Thymus (tissue), 14 donors: ENCODE results near the gene ACAP1. TPM values are rescaled to one million over a fixed set of nuclear protein-coding genes. Genes with fewer than 3 reads are reported as not detected.
A peak's percentile ranks its signal among the peaks of the same experiment; 100 is the strongest.

Experiments used
- DNase-seq, 9 donors: peaks; one replicate each; pipeline ENCODE4 v3.0.0-alpha.2; 2013; ENCODE audit warnings: low spot score in 9 of 9, low read depth in 6 of 9, missing footprints in 1 of 9
- H3K27ac ChIP-seq, 2 donors: one replicate each; pipeline ENCODE4 v1.5.1; 2013; ENCODE audit warnings: control low read depth in 1 of 2, low read depth in 1 of 2, low read length in 1 of 2, mild to moderate bottlenecking in 1 of 2, moderate library complexity in 1 of 2
- H3K27me3 ChIP-seq, 2 donors: one replicate each; pipeline ENCODE4 v1.5.1; 2013; ENCODE audit warnings: low read length in 1 of 2; ENCODE audit not compliant: control insufficient read depth in 2 of 2, insufficient read depth in 1 of 2
- H3K36me3 ChIP-seq, 2 donors: one replicate each; pipeline ENCODE4 v1.5.1; 2013; ENCODE audit warnings: low read length in 1 of 2, mild to moderate bottlenecking in 1 of 2, moderate library complexity in 1 of 2; ENCODE audit not compliant: control insufficient read depth in 2 of 2, insufficient read depth in 2 of 2
- H3K4me1 ChIP-seq, 2 donors: one replicate each; pipeline ENCODE4 v1.5.1; 2013; ENCODE audit warnings: low read length in 2 of 2; ENCODE audit not compliant: control insufficient read depth in 2 of 2, insufficient read depth in 2 of 2
- H3K4me3 ChIP-seq, 2 donors: one replicate each; pipeline ENCODE4 v1.5.1; 2013; ENCODE audit warnings: low read length in 2 of 2, control low read depth in 1 of 2, mild to moderate bottlenecking in 1 of 2
- H3K9me3 ChIP-seq, 2 donors: one replicate each; pipeline ENCODE4 v1.5.1; 2013; ENCODE audit warnings: low read length in 1 of 2, mild to moderate bottlenecking in 1 of 2; ENCODE audit not compliant: control insufficient read depth in 2 of 2, insufficient read depth in 1 of 2
- WGBS: extraction: QIAGEN DNeasy Blood & Tissue Kit; methylation state at CpG from one replicate; pipeline ENCODE4 v1.1.7; 2013; 5-methylcytosine and 5-hydroxymethylcytosine counted together
- long read RNA-seq, 10 donors: transcript quantifications; one replicate each; lab custom pipeline, GENCODE V29; 2026
- polyA plus RNA-seq: library from polyadenylated mRNA; stranded (reverse); fragments of 200-250 nt; gene quantifications from one replicate; pipeline ENCODE4 v1.2.3, GENCODE V29; 2013
- total RNA-seq: library from RNA; stranded (reverse); fragments of 120-200 nt; gene quantifications from one replicate; pipeline ENCODE4 v1.2.4, GENCODE V29; 2013
- donor health status: healthy.

The ACAP1 gene, protein sequence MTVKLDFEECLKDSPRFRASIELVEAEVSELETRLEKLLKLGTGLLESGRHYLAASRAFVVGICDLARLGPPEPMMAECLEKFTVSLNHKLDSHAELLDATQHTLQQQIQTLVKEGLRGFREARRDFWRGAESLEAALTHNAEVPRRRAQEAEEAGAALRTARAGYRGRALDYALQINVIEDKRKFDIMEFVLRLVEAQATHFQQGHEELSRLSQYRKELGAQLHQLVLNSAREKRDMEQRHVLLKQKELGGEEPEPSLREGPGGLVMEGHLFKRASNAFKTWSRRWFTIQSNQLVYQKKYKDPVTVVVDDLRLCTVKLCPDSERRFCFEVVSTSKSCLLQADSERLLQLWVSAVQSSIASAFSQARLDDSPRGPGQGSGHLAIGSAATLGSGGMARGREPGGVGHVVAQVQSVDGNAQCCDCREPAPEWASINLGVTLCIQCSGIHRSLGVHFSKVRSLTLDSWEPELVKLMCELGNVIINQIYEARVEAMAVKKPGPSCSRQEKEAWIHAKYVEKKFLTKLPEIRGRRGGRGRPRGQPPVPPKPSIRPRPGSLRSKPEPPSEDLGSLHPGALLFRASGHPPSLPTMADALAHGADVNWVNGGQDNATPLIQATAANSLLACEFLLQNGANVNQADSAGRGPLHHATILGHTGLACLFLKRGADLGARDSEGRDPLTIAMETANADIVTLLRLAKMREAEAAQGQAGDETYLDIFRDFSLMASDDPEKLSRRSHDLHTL
- total RNA-seq (167 TPM), polyA plus RNA-seq (364 TPM)
- long read RNA-seq, donor 1, full-length matches to known transcripts = 3 of 3 reads
- long read RNA-seq, donor 1, partial matches to known transcripts = 0 of 3 reads
- long read RNA-seq, donor 1, other reads (novel, unspliced or antisense) = 0 of 3 reads
- long read RNA-seq, donor 2 = 0 reads
- long read RNA-seq, donor 3, full-length matches to known transcripts = 51 of 134 reads
- long read RNA-seq, donor 3, partial matches to known transcripts = 83 of 134 reads
- long read RNA-seq, donor 3, other reads (novel, unspliced or antisense) = 0 of 134 reads
- long read RNA-seq, donor 4, full-length matches to known transcripts = 24 of 56 reads
- long read RNA-seq, donor 4, partial matches to known transcripts = 32 of 56 reads
- long read RNA-seq, donor 4, other reads (novel, unspliced or antisense) = 0 of 56 reads
- long read RNA-seq, donor 5, full-length matches to known transcripts = 41 of 70 reads
- long read RNA-seq, donor 5, partial matches to known transcripts = 29 of 70 reads
- long read RNA-seq, donor 5, other reads (novel, unspliced or antisense) = 0 of 70 reads
- long read RNA-seq, donor 6, full-length matches to known transcripts = 32 of 60 reads
- long read RNA-seq, donor 6, partial matches to known transcripts = 28 of 60 reads
- long read RNA-seq, donor 6, other reads (novel, unspliced or antisense) = 0 of 60 reads
- long read RNA-seq, donor 7, full-length matches to known transcripts = 13 of 18 reads
- long read RNA-seq, donor 7, partial matches to known transcripts = 5 of 18 reads
- long read RNA-seq, donor 7, other reads (novel, unspliced or antisense) = 0 of 18 reads
- long read RNA-seq, donor 8, full-length matches to known transcripts = 19 of 24 reads
- long read RNA-seq, donor 8, partial matches to known transcripts = 5 of 24 reads
- long read RNA-seq, donor 8, other reads (novel, unspliced or antisense) = 0 of 24 reads
- long read RNA-seq, donor 9, full-length matches to known transcripts = 28 of 41 reads
- long read RNA-seq, donor 9, partial matches to known transcripts = 13 of 41 reads
- long read RNA-seq, donor 9, other reads (novel, unspliced or antisense) = 0 of 41 reads
- long read RNA-seq, donor 10, full-length matches to known transcripts = 13 of 30 reads
- long read RNA-seq, donor 10, partial matches to known transcripts = 17 of 30 reads
- long read RNA-seq, donor 10, other reads (novel, unspliced or antisense) = 0 of 30 reads

DNA sequence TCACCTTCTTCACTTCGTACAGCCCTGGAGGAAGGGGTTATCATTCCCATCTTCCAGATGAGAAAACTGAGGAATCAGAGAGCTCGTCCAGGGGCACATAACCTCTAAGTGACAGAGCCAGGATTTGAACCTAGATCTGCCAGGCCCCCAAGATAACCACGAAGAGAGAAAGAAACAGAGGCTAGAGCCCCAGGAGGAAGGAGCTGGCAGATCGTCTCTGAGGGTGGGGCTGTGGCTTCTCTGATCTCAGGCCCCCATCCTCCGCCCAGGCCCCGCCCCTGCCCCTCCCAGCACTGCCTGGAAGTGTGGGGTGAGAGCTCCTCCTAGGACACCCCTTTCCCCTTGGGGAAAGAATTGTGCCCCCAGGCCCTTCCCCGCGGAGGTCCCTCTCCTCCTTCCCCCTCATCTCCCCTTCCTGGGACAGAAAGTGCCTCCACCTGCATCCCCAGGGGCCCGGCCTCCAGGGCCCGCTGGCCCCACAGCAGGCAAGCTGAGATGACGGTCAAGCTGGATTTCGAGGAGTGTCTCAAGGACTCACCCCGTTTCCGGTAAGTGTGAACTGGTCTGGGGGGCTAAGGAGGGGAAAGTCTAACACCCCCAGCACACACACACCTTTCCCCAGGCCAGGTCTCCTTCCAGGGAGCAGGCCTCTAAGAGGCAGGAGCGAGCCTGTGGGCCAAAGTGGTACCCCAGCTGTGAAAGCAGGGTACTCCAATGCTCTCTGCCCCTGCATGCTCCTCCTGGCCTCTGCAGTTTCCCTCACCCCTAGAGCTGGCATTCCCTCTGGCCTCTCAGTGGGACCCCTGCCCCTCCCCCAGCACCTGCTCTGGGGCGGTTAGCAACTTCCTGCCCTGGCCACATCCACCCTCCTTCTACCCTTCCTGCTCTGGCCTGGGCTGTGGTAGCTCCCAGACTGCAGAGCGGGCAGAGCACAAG is at the start of gene ACAP1:
ACAP1 (plus strand) TSS at position 290 of the 936 bp plus-strand sequence; CDS start at position 496, 206 bp downstream.
- Histone ChIP-seq H3K27ac (peak within 1 kb of the TSS; percentile 93 to 94), H3K36me3 (peaks cover 26 to 29% of the 10 kb centered on the region in 2 donors), H3K4me3 (peak within 1 kb of the TSS; percentile 78 to 98), H3K9me3 (peaks cover 0 to 1% of the 10 kb centered on the region in 2 donors), H3K27me3 (no peaks in the 10 kb centered on the region), H3K4me1 (peaks cover 22 to 62% of the 10 kb centered on the region in 2 donors)
- peak in 6 of 9 donors; percentile 64 to 93 (median 86) for DNase-seq
- 5% methylated on average over 17 of the region's 17 CpGs for WGBS

DNA sequence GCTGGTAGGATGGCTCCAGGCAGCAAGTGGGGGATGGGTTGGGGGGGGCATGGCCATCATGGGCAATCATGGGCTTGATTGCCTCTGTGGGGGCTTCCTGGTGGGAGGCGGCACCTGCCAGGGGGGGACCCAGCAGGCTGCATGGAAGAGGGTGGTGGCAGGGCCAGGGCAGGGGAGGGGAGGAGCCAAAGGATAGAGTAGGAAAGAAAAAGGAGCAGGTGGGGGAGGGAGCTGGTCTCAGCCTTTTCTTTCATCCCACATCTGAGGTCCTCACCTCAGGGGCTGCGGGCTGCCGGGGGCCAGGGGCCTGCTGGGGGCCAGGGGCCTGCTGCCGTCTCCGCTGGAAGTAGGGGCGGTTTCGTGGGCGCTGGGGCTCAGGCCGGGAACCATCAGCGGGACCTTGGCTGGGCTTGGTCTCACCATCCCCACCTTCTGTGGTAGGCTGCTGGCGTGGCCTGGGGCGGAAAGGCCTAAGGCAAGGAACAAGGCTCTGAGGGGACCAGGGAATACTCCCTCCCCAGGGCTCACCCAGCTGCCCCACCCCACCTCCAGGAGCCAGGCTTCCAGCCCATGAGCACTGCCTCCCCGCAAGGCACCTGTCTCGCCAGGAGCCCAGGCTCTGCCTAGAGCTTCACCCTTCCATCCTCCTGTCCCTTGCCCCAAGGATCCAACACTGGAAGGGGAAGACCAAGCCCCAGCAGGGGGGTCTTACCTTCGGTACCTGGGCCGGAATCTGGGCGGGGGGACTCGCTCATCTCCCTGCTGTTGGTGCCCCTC is 46.9 kb upstream of the ACAP1 start:
- H3K27me3 ChIP-seq = peaks cover 27 to 89% of the 10 kb centered on the region in 2 donors

DNA sequence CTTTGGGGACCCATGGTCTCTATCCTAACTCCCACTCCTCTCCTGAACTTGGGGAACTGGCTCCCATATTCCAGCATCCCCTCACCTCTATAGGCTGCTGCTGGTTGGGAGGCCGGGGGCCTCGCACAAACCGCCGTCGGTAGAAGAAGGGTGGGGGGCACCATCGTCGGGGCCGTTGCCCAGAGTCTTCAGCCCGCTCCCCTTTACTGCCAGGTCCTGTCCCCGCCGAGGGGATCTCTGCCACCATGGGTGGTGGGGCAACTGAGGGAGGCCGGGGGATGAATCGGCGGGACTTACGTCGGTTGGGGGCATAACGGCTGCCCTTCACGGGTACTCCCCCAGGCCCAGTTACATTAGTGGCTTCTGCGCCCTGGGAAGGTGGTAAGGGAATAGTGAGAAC is 46.2 kb upstream of the ACAP1 start:
- no peak overlapping the region for H3K27ac ChIP-seq
- no peaks in the 10 kb centered on the region for H3K36me3 ChIP-seq
- H3K4me3 ChIP-seq = no peak overlapping the region
- DNase-seq = no peak
- H3K27me3 ChIP-seq = peaks cover 27 to 88% of the 10 kb centered on the region in 2 donors
- WGBS = 96% methylated on average over 19 of the region's 19 CpGs
- no peaks in the 10 kb centered on the region for H3K9me3 ChIP-seq
- H3K4me1 ChIP-seq = peaks cover 14 to 23% of the 10 kb centered on the region in 2 donors

More for the DNA sequence above, 46.9 kb upstream of the ACAP1 start:
- Histone ChIP-seq H3K27ac (no peak overlapping the region), H3K36me3 (no peaks in the 10 kb centered on the region), H3K9me3 (no peaks in the 10 kb centered on the region), H3K4me1 (peaks cover 8 to 17% of the 10 kb centered on the region in 2 donors), H3K4me3 (no peak overlapping the region)
- 92% methylated on average over 18 of the region's 18 CpGs for WGBS
- no peak for DNase-seq

DNA sequence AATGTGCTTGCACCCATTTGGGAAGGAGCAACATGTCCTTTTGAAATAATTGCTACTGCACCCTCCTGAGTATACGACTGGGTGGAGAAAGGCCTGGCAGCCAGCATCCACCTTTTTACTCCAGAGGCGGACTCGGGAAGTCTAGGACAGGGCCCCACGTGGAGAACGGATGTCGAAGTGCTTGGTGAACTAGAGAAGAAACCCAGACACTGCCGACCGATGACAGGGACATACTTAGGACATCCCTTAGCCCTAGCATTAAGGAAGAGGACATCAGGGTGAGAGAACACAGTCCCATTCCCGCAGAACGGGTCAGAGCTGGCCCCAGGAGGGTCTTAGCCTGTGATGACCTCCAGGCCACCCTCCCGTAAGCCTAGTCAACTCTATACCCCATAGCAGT is 45.6 kb upstream of the ACAP1 start:
- DNase-seq = no peak
- Histone ChIP-seq H3K27ac (no peak overlapping the region), H3K4me1 (peaks cover 16 to 27% of the 10 kb centered on the region in 2 donors), H3K27me3 (peaks cover 28 to 88% of the 10 kb centered on the region in 2 donors), H3K36me3 (no peaks in the 10 kb centered on the region), H3K4me3 (no peak overlapping the region), H3K9me3 (no peaks in the 10 kb centered on the region)
- WGBS = 95% methylated on average over 11 of the region's 11 CpGs

DNA sequence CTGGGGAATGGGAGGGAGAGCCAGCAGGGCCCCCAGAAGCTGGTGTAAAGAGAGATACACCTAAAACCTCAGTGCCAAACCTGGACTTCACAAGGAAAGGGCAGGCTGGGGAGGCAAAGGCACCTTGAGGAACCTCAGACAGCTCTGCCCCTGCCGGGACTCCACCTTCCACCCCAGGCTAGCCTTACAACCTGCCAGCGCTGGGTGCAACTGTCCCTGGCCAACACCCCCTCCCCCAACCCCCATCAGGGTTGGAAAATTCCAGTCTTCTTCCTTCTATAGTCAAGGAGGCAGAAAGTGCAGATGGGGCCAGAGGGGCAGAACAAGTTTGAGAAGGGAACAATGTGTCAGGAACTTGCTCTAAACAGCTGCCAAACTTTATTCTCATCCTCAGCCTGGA is 44.1 kb upstream of the ACAP1 start:
- Histone ChIP-seq H3K27ac (no peak overlapping the region), H3K36me3 (no peaks in the 10 kb centered on the region), H3K4me3 (no peak overlapping the region), H3K9me3 (no peaks in the 10 kb centered on the region), H3K4me1 (peaks cover 24 to 38% of the 10 kb centered on the region in 2 donors), H3K27me3 (peaks cover 29 to 90% of the 10 kb centered on the region in 2 donors)
- no peak for DNase-seq
- WGBS = 95% methylated on average over 2 of the region's 2 CpGs

DNA sequence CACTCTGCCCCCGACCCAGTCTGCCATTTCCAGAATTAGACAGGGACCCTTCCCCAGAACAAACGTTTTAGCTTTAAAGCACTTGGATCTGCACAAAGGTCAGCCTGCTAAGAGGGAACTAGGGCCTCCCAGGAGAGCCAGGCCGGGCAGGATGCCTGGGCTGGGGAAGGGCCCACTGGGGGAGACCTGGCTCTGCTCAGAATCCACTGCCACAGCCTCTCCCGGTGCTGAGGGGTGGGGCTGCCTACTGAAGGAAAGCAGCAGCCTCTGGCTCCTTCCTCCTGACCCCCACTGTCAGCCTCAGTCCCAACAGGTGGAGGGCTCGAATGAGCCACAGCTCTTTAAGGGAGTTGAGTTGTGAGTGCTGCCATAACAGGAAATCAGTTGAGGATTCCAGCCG is 43.6 kb upstream of the ACAP1 start:
- Histone ChIP-seq H3K27me3 (peaks cover 29 to 87% of the 10 kb centered on the region in 2 donors), H3K4me3 (no peak overlapping the region), H3K27ac (no peak overlapping the region), H3K4me1 (peaks cover 24 to 38% of the 10 kb centered on the region in 2 donors), H3K36me3 (no peaks in the 10 kb centered on the region), H3K9me3 (no peaks in the 10 kb centered on the region)
- WGBS = 46% methylated on average over 6 of the region's 6 CpGs
- no peak for DNase-seq

DNA sequence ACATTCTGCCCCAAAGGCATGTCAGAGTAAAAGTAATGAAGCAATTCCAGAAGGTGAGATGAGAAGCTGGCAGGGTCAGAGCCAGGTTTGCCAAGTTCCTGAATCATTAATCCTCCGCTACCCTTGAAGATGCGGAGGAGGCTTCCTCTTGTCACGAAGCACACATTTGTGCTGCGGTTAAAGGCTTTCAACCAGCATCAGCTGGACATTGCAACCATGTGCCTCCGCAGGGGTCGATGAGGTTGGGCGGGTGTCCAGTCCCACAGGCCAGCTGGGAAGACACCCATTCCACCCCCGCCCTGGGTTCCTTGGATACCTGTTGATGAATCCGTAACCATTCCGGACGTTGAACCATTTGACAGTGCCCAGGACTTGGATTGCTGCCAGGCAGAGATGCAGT is 43.2 kb upstream of the ACAP1 start:
- H3K27me3 ChIP-seq = peaks cover 29 to 85% of the 10 kb centered on the region in 2 donors
- WGBS = 94% methylated on average over 11 of the region's 11 CpGs

More for the DNA sequence above, 43.2 kb upstream of the ACAP1 start:
- H3K27ac ChIP-seq = no peak overlapping the region
- DNase-seq = no peak
- no peaks in the 10 kb centered on the region for H3K9me3 ChIP-seq
- peaks cover 24 to 38% of the 10 kb centered on the region in 2 donors for H3K4me1 ChIP-seq
- H3K36me3 ChIP-seq = no peaks in the 10 kb centered on the region
- no peak overlapping the region for H3K4me3 ChIP-seq
